Vagina (tissue), 2 donors: ENCODE measurements around the gene TEC. TPM values are rescaled to one million over a fixed set of nuclear protein-coding genes. Genes with fewer than 3 reads are reported as not detected.

Source experiments
- DNase-seq, 2 donors: peaks; one replicate each; pipeline ENCODE4 v3.0.0-alpha.2; 2017; ENCODE audit errors: extremely low spot score in 2 of 2
- H3K27ac ChIP-seq: fragments of 200-600 bp; sonication (generic); one replicate; pipeline ENCODE4 v1.5.1; 2019
- H3K27me3 ChIP-seq: fragments of 200-600 bp; sonication (generic); one replicate; pipeline ENCODE4 v1.5.1; 2019
- H3K36me3 ChIP-seq, 2 donors: fragments of 200-600 bp; sonication (generic); one replicate each; pipeline ENCODE4 v1.5.1; 2017 to 2019
- H3K4me1 ChIP-seq: fragments of 200-600 bp; sonication (generic); one replicate; pipeline ENCODE4 v1.5.1; 2019
- H3K4me3 ChIP-seq, 2 donors: fragments of 200-600 bp; sonication (generic); 1 replicate in 1 of 2; 2 replicates in 1 of 2; pipeline ENCODE4 v1.5.1; 2016 to 2019
- H3K9me3 ChIP-seq: fragments of 200-600 bp; sonication (generic); one replicate; pipeline ENCODE4 v1.5.1; 2019
- CTCF ChIP-seq, 3 experiments: fragments of 450-650 bp in 2 of 3; fragments of 200-600 bp in 1 of 3; sonication (generic) in 1 of 3; IDR thresholded peaks; one replicate each; pipeline ENCODE4 v1.5.1; 2017 to 2019; ENCODE audit warnings: antibody characterized with exemption in 3 of 3, mild to moderate bottlenecking in 2 of 3, moderate library complexity in 2 of 3
- POLR2A ChIP-seq, 2 donors: fragments of 450-650 bp; IDR thresholded peaks; one replicate each; pipeline ENCODE4 v1.6.1; 2017; ENCODE audit warnings: antibody characterized with exemption in 2 of 2, mild to moderate bottlenecking in 2 of 2, moderate library complexity in 2 of 2
- POLR2AphosphoS5 ChIP-seq, 2 donors: sonication (generic); formaldehyde crosslinking; IDR thresholded peaks; one replicate each; pipeline ENCODE4 v1.9.0; 2017; ENCODE audit warnings: antibody characterized with exemption in 2 of 2, mild to moderate bottlenecking in 2 of 2, low read depth in 1 of 2; ENCODE audit not compliant: insufficient read depth in 1 of 2
- intact Hi-C: fragments of 100-400 bp; cut with DNase I; formaldehyde crosslinking; loops from one replicate; pipeline ENCODE4 v1.15.1; 2023
- total RNA-seq: library from RNA; depleted of rRNA; stranded (reverse); fragments of >200 nt; gene quantifications from one replicate; pipeline ENCODE4 v1.2.3, GENCODE V29; 2016

The TEC gene
- total RNA-seq, 1 donor from 2014 or later: 9.3 TPM

GRCh38 chr4:48147621-48148020, 122.0 kb downstream of the TEC start:
- Histone ChIP-seq H3K4me1 (no peaks in the 10 kb centered on the region), H3K9me3 (no peaks in the 10 kb centered on the region), H3K27me3 (no peaks in the 10 kb centered on the region), H3K27ac (no peak overlapping the region), H3K4me3 (no peak overlapping the region), H3K36me3 (no peaks in the 10 kb centered on the region)
- DNase-seq: no peak
- intact Hi-C loops: no loop called here
- TF ChIP-seq POLR2AphosphoS5 (IDR thresholded peaks at IDR 0.05; ENCODE audit: insufficient read depth in 1 of 2, low read depth in 1 of 2) (no peak), CTCF (IDR thresholded peaks at IDR 0.05) (no peak)

- no peak overlapping the region for H3K27ac ChIP-seq
- intact Hi-C loops: no loop called here
- TF ChIP-seq POLR2A (IDR thresholded peaks at IDR 0.05) (no peak), CTCF (IDR thresholded peaks at IDR 0.05) (peak; percentile 2 to 29 (median 13)), POLR2AphosphoS5 (IDR thresholded peaks at IDR 0.05; ENCODE audit: insufficient read depth in 1 of 2, low read depth in 1 of 2) (no peak)
- peaks cover 0 to 4% of the 10 kb centered on the region in 2 donors for H3K36me3 ChIP-seq
- H3K9me3 ChIP-seq: no peaks in the 10 kb centered on the region
- no peaks in the 10 kb centered on the region for H3K4me1 ChIP-seq
- H3K4me3 ChIP-seq: no peak overlapping the region
- no peak for DNase-seq
- H3K27me3 ChIP-seq: no peaks in the 10 kb centered on the region
Observed at GRCh38 chr4:48141048-48141447, 128.6 kb downstream of the TEC start.

- Histone ChIP-seq H3K4me1 (no peaks in the 10 kb centered on the region), H3K4me3 (no peak overlapping the region), H3K27ac (no peak overlapping the region), H3K9me3 (no peaks in the 10 kb centered on the region), H3K27me3 (no peaks in the 10 kb centered on the region), H3K36me3 (peaks cover 0 to 11% of the 10 kb centered on the region in 2 donors)
- DNase-seq: no peak
- intact Hi-C loops: no loop called here
- TF ChIP-seq POLR2AphosphoS5 (IDR thresholded peaks at IDR 0.05; ENCODE audit: insufficient read depth in 1 of 2, low read depth in 1 of 2) (no peak), CTCF (IDR thresholded peaks at IDR 0.05) (no peak)
Observed at GRCh38 chr4:48139691-48140090, 129.9 kb downstream of the TEC start.

- Histone ChIP-seq H3K4me3 (no peak overlapping the region), H3K9me3 (no peaks in the 10 kb centered on the region), H3K4me1 (no peaks in the 10 kb centered on the region), H3K36me3 (peaks cover 0 to 11% of the 10 kb centered on the region in 2 donors), H3K27ac (no peak overlapping the region), H3K27me3 (no peaks in the 10 kb centered on the region)
- intact Hi-C loops: no loop called here
- TF ChIP-seq POLR2AphosphoS5 (IDR thresholded peaks at IDR 0.05; ENCODE audit: insufficient read depth in 1 of 2, low read depth in 1 of 2) (no peak), CTCF (IDR thresholded peaks at IDR 0.05) (no peak), POLR2A (IDR thresholded peaks at IDR 0.05) (no peak)
- DNase-seq: no peak
Observed at GRCh38 chr4:48138936-48139335, 130.7 kb downstream of the TEC start.

GRCh38 chr4:48138511-48138910, 131.1 kb downstream of the TEC start:
- Histone ChIP-seq H3K27ac (no peak overlapping the region), H3K4me3 (no peak overlapping the region), H3K27me3 (no peaks in the 10 kb centered on the region), H3K9me3 (no peaks in the 10 kb centered on the region), H3K4me1 (no peaks in the 10 kb centered on the region), H3K36me3 (peaks cover 0 to 11% of the 10 kb centered on the region in 2 donors)
- intact Hi-C loops: no loop called here
- DNase-seq: no peak
- TF ChIP-seq POLR2AphosphoS5 (IDR thresholded peaks at IDR 0.05; ENCODE audit: insufficient read depth in 1 of 2, low read depth in 1 of 2) (no peak), CTCF (IDR thresholded peaks at IDR 0.05) (no peak), POLR2A (IDR thresholded peaks at IDR 0.05) (no peak)
